ENCODE data around the gene DENND10.

- TF ChIP-seq CTCF (IDR thresholded peaks at IDR 0.05) (no peak), ZNF317 (CRISPR knock-in tag; IDR thresholded peaks at IDR 0.05; ENCODE audit: borderline replicate concordance, low read depth) (no peak), ETV6 (CRISPR knock-in tag; IDR thresholded peaks at IDR 0.05) (no peak), SMAD3 (CRISPR knock-in tag; IDR thresholded peaks at IDR 0.05; ENCODE audit: borderline replicate concordance) (no peak)
- TF ChIP-seq, protein P1, sequence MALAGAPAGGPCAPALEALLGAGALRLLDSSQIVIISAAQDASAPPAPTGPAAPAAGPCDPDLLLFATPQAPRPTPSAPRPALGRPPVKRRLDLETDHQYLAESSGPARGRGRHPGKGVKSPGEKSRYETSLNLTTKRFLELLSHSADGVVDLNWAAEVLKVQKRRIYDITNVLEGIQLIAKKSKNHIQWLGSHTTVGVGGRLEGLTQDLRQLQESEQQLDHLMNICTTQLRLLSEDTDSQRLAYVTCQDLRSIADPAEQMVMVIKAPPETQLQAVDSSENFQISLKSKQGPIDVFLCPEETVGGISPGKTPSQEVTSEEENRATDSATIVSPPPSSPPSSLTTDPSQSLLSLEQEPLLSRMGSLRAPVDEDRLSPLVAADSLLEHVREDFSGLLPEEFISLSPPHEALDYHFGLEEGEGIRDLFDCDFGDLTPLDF (CRISPR knock-in tag; IDR thresholded peaks at IDR 0.05), result no peak
These were observed 28.8 kb downstream of the DENND10 start for GRCh38 chr10:119132521-119133345.
